ENCODE data around the gene UBE2D3. TPM values are rescaled to one million over a fixed set of nuclear protein-coding genes. Genes with fewer than 3 reads are reported as not detected.

The UBE2D3 gene
- total RNA-seq, 1 donor from 2014 or later: 347 TPM

DNA sequence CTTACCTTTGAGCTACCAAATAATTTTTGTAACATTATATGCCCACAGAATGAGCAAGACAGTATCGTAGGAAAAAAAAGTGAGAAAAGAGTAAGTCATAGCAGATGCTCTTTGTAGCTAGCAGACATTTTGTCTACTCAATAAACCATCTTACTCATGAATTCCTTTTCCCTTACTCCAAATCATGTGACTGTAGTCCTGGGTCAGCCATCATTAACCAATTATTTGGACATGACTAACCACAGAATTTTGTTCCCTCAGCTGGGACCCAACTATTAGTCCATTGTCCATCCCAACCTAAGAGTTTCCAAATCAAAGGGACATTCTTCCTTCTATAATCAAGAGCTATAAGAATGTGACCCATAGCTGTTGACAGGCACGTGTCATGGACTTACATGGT lies 11.4 kb downstream of the UBE2D3 start:
- Histone ChIP-seq H3K4me3 (no peak overlapping the region), H3K27ac (no peak overlapping the region), H3K4me1 (peaks cover 100% of the 10 kb centered on the region), H3K27me3 (no peaks in the 10 kb centered on the region), H3K36me3 (no peaks in the 10 kb centered on the region), H3K9me3 (no peaks in the 10 kb centered on the region)
- TF ChIP-seq, protein P1, sequence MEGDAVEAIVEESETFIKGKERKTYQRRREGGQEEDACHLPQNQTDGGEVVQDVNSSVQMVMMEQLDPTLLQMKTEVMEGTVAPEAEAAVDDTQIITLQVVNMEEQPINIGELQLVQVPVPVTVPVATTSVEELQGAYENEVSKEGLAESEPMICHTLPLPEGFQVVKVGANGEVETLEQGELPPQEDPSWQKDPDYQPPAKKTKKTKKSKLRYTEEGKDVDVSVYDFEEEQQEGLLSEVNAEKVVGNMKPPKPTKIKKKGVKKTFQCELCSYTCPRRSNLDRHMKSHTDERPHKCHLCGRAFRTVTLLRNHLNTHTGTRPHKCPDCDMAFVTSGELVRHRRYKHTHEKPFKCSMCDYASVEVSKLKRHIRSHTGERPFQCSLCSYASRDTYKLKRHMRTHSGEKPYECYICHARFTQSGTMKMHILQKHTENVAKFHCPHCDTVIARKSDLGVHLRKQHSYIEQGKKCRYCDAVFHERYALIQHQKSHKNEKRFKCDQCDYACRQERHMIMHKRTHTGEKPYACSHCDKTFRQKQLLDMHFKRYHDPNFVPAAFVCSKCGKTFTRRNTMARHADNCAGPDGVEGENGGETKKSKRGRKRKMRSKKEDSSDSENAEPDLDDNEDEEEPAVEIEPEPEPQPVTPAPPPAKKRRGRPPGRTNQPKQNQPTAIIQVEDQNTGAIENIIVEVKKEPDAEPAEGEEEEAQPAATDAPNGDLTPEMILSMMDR (IDR thresholded peaks at IDR 0.05): no peak
- no peak for TF ChIP-seq POLR2A (IDR thresholded peaks at IDR 0.05)
- no peak for TF ChIP-seq POLR2AphosphoS5 (IDR thresholded peaks at IDR 0.05; ENCODE audit: insufficient read depth in 1 of 2, low read depth in 1 of 2)
- intact Hi-C loops (cut with DNase I): no loop called here
- DNase-seq (ENCODE audit: extremely low spot score in 2 of 2): no peak

DNA sequence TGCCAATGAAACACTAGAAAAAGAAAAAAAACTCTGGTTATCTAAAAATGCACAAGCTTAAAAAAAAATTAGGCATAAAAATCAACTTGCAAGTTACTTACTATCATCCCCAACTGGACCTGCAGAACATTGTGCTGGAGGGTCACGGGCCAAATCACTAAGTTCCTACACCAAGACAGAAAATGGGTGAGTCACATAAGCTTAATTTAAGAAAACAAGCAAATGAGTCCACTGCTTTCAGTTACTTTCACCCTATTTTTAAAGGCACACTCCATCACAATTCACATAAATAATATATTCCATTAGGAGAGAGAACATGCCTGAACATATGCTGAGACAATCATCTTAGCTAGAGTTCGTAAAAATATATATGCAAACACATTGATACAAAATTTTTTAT lies 17.7 kb downstream of the UBE2D3 start:
- Histone ChIP-seq H3K36me3 (peaks cover 0 to 36% of the 10 kb centered on the region in 2 donors), H3K27ac (no peak overlapping the region), H3K27me3 (no peaks in the 10 kb centered on the region), H3K4me1 (peaks cover 80% of the 10 kb centered on the region), H3K4me3 (no peak overlapping the region), H3K9me3 (no peaks in the 10 kb centered on the region)
- intact Hi-C loops (cut with DNase I): no loop called here
- no peak for DNase-seq (ENCODE audit: extremely low spot score in 2 of 2)
- TF ChIP-seq, protein P1 (IDR thresholded peaks at IDR 0.05): no peak
- no peak for TF ChIP-seq POLR2AphosphoS5 (IDR thresholded peaks at IDR 0.05; ENCODE audit: insufficient read depth in 1 of 2, low read depth in 1 of 2)
- TF ChIP-seq POLR2A (IDR thresholded peaks at IDR 0.05): no peak

DNA sequence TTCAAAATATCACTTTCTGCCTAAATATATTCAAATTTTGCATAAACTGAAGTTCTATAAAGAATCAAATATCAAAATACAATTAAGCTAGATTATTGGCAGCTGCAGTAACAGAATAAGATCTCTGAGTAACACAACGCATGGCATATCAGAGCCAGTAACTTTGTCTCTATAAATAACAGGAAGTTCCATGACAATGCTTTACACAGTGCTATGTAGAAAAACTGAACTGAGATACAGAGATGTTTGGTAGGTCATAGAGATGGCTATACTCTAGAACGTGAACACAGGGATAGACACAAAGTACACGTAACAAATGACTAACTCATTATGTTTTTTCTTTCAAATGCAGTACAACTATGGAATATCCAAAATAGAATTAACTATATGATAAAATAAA lies 18.2 kb downstream of the UBE2D3 start:
- Histone ChIP-seq H3K27ac (no peak overlapping the region), H3K27me3 (no peaks in the 10 kb centered on the region), H3K4me3 (no peak overlapping the region), H3K4me1 (peaks cover 75% of the 10 kb centered on the region), H3K9me3 (no peaks in the 10 kb centered on the region), H3K36me3 (peaks cover 0 to 39% of the 10 kb centered on the region in 2 donors)
- intact Hi-C loops (cut with DNase I): no loop called here
- TF ChIP-seq POLR2AphosphoS5 (IDR thresholded peaks at IDR 0.05; ENCODE audit: insufficient read depth in 1 of 2, low read depth in 1 of 2): no peak
- DNase-seq (ENCODE audit: extremely low spot score in 2 of 2): no peak

DNA sequence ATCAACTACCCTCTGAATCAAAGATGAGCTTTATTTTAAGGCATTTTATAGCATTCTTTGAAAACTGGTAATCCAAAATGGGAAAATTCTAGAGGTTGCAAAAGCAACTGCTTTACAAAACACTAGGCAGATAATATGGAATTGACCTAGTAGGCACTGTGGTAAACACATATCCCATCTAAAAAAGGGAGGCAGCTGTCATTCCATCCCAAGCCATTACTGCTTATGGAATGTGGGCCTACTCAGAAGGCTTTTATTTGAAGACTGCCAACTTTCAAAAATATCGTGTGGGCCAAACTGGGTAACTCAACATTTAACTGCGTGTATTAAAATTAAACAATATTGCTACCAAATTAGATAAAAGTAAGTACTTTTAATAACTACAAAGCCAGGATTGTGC lies 19.3 kb downstream of the UBE2D3 start:
- H3K27ac ChIP-seq: no peak overlapping the region
- no peaks in the 10 kb centered on the region for H3K9me3 ChIP-seq
- DNase-seq (ENCODE audit: extremely low spot score in 2 of 2): no peak
- peaks cover 0 to 48% of the 10 kb centered on the region in 2 donors for H3K36me3 ChIP-seq
- no peaks in the 10 kb centered on the region for H3K27me3 ChIP-seq
- TF ChIP-seq, protein P1 (IDR thresholded peaks at IDR 0.05): no peak
- TF ChIP-seq POLR2A (IDR thresholded peaks at IDR 0.05) (no peak), POLR2AphosphoS5 (IDR thresholded peaks at IDR 0.05; ENCODE audit: insufficient read depth in 1 of 2, low read depth in 1 of 2) (no peak)
- intact Hi-C loops (cut with DNase I): no loop called here
- peaks cover 69% of the 10 kb centered on the region for H3K4me1 ChIP-seq
- no peak overlapping the region for H3K4me3 ChIP-seq

DNA sequence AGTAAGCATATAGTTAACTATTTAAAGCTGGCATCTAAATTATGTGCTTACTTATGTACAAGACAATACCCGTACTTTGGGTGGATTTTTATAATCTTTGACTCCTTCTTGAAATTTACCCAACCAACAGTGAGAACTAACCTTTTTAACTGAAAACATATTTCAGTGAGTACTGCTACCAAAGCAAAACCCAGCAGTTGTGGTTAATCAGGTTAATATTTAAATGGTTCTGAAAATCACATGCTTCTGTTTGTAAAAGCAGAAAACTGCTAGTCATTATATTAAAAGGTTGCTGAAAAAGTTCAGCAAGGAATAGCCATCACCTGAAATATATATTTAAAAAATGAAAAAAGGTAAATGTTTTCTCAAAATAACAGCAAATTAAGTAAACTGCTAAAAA lies 20.0 kb downstream of the UBE2D3 start:
- no peaks in the 10 kb centered on the region for H3K9me3 ChIP-seq
- intact Hi-C loops (cut with DNase I): no loop called here
- TF ChIP-seq POLR2AphosphoS5 (IDR thresholded peaks at IDR 0.05; ENCODE audit: insufficient read depth in 1 of 2, low read depth in 1 of 2) (no peak), POLR2A (IDR thresholded peaks at IDR 0.05) (no peak)
- TF ChIP-seq, protein P1 (IDR thresholded peaks at IDR 0.05): no peak
- H3K27ac ChIP-seq: no peak overlapping the region
- no peak overlapping the region for H3K4me3 ChIP-seq
- peaks cover 63% of the 10 kb centered on the region for H3K4me1 ChIP-seq
- DNase-seq (ENCODE audit: extremely low spot score in 2 of 2): no peak
- no peaks in the 10 kb centered on the region for H3K27me3 ChIP-seq
- H3K36me3 ChIP-seq: peaks cover 0 to 51% of the 10 kb centered on the region in 2 donors

All from vagina (tissue), 2 donors.